Measurements from ENCODE around the gene AK3. TPM values are rescaled to one million over a fixed set of nuclear protein-coding genes. Genes with fewer than 3 reads are reported as not detected.

AK3 gene
- total and polyA plus RNA-seq, 3 donors from 2014 or later = 18.3 to 24.1 (median 23.4) TPM

DNA sequence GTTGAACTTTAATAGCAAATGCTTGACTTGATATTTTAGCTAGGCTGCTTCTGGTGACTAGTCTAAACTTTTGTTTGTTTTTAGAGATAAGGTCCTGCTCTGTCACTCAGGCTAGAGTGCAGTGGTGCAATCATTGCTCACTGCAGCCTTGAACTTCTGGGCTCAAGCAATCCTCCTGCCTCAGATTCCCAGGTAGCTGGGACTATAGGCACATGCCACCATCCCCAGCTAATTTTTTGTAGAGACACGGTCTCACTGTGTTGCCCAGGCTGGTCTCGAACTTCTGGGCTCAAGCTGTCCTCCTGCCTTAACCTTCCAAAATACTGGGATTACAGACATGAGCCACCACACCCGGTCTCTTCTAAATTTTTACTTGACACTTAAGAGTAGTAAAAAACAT, 40.9 kb downstream of the AK3 start:
- intact Hi-C loops (cut with DNase I; ENCODE audit: low total_unique reads) = no loop called here
- no peak for TF ChIP-seq CTCF (IDR thresholded peaks at IDR 0.05)
- TF ChIP-seq POLR2A (IDR thresholded peaks at IDR 0.05) = no peak
- Histone ChIP-seq H3K27me3 (no peaks in the 10 kb centered on the region), H3K36me3 (ENCODE audit: low read depth, missing control alignments) (no peaks in the 10 kb centered on the region), H3K4me3 (no peak overlapping the region), H3K9me3 (no peaks in the 10 kb centered on the region), H3K27ac (no peak overlapping the region), H3K4me1 (no peaks in the 10 kb centered on the region)
- 95 to 97% methylated on average over 3 of the region's 3 CpGs for WGBS, 2 donors
- DNase-seq = no peak

- Histone ChIP-seq H3K36me3 (ENCODE audit: low read depth, missing control alignments) (no peaks in the 10 kb centered on the region), H3K9me3 (no peaks in the 10 kb centered on the region), H3K27ac (no peak overlapping the region), H3K4me3 (no peak overlapping the region), H3K4me1 (peaks cover 8% of the 10 kb centered on the region), H3K27me3 (no peaks in the 10 kb centered on the region)
- TF ChIP-seq CTCF (IDR thresholded peaks at IDR 0.05) = no peak
- no peak for TF ChIP-seq POLR2A (IDR thresholded peaks at IDR 0.05)
- 80 to 90% methylated on average over 3 of the region's 3 CpGs for WGBS, 2 donors
- DNase-seq = no peak
- intact Hi-C loops (cut with DNase I; ENCODE audit: low total_unique reads) = no loop called here
Observed at GRCh38 chr9:4691795-4692194, 49.2 kb downstream of the AK3 start.

DNA sequence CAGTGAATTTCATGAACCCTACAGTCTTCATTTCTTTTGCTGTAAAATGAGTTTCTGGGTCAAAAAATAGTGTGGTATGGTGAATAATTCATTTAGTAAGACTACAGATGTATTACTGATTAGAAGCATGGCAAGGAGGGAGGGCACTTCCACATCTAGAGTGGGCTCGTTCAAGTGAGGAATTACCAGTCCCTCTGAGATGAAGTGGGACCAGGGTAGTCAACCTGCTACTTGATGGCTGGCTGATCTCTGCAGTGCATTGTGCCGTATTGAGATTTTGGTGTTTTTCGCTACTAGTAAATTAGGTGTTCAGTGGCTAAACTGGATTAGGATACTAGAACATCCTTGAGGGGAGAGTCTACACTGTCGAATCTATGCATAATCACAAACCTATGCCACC, 50.9 kb downstream of the AK3 start:
- intact Hi-C loops (cut with DNase I; ENCODE audit: low total_unique reads) = no loop called here
- Histone ChIP-seq H3K4me3 (no peak overlapping the region), H3K9me3 (no peaks in the 10 kb centered on the region), H3K27ac (no peak overlapping the region), H3K27me3 (no peaks in the 10 kb centered on the region), H3K36me3 (ENCODE audit: low read depth, missing control alignments) (no peaks in the 10 kb centered on the region), H3K4me1 (peaks cover 16% of the 10 kb centered on the region)
- TF ChIP-seq CTCF (IDR thresholded peaks at IDR 0.05) = no peak
- no peak for TF ChIP-seq POLR2A (IDR thresholded peaks at IDR 0.05)
- no peak for DNase-seq
- 93 to 94% methylated on average over 4 of the region's 4 CpGs for WGBS, 2 donors

GRCh38 chr9:4689687-4690104, 51.3 kb downstream of the AK3 start:
- intact Hi-C loops (cut with DNase I; ENCODE audit: low total_unique reads) = no loop called here
- Histone ChIP-seq H3K4me3 (no peak overlapping the region), H3K27me3 (no peaks in the 10 kb centered on the region), H3K4me1 (peaks cover 16% of the 10 kb centered on the region), H3K9me3 (no peaks in the 10 kb centered on the region), H3K27ac (no peak overlapping the region), H3K36me3 (ENCODE audit: low read depth, missing control alignments) (no peaks in the 10 kb centered on the region)
- 86 to 93% methylated on average over 1 of the region's 1 CpG for WGBS, 2 donors
- TF ChIP-seq CTCF (IDR thresholded peaks at IDR 0.05) (no peak), POLR2A (IDR thresholded peaks at IDR 0.05) (no peak)
- no peak for DNase-seq

DNA sequence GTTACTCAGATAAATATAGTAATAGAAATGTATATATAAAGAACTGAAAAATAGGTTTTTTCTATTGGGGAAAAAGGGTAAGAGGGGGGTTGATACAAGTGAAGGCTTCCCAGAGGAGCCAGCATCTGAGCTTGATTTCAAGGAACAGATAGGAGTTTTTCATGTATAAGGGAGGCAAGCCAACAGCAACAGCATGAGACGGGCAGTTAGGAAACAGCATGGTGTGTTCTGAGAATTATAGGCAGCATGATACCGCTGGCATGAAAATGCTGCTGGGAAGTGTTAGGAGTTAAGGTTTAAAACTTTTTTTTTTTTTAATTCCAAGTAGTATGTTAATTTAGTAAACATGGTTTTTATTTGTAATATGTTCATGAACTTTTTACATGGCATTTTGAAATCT, 52.0 kb downstream of the AK3 start:
- H3K36me3 ChIP-seq (ENCODE audit: low read depth, missing control alignments) = no peaks in the 10 kb centered on the region
- H3K27me3 ChIP-seq = no peaks in the 10 kb centered on the region
- peak; percentile 37 for DNase-seq
- intact Hi-C loops (cut with DNase I; ENCODE audit: low total_unique reads) = no loop called here
- WGBS, 2 donors = 43 to 61% methylated on average over 2 of the region's 2 CpGs
- H3K27ac ChIP-seq = peak overlapping the region in 1 of 2 donors; percentile 8
- H3K4me3 ChIP-seq = no peak overlapping the region
- peaks cover 17% of the 10 kb centered on the region for H3K4me1 ChIP-seq
- TF ChIP-seq POLR2A (IDR thresholded peaks at IDR 0.05) (no peak), CTCF (IDR thresholded peaks at IDR 0.05) (no peak)
- no peaks in the 10 kb centered on the region for H3K9me3 ChIP-seq
